Panc1 (cell line): ENCODE results near the gene ANO4.
"Not testable (repeated sequence)": the region's sequence is repeated elsewhere in the genome, so short reads cannot be mapped to it uniquely, and the experiment has no call there.

Experiments used
- CTCF ChIP-seq: fragments of 450-650 bp; IDR thresholded peaks from 2 replicates; pipeline ENCODE4 v1.5.1; 2017; ENCODE audit warnings: mild to moderate bottlenecking
- POLR2AphosphoS5 ChIP-seq: IDR thresholded peaks from 2 replicates; pipeline ENCODE4 v1.6.1; 2012; ENCODE audit warnings: mild to moderate bottlenecking, low read depth, low read length, moderate library complexity
- REST ChIP-seq, 2 experiments: IDR thresholded peaks; 2 replicates each; pipeline ENCODE4 v1.6.1; 2011 to 2012; ENCODE audit warnings: low read depth in 2 of 2, control low read depth in 1 of 2, low read length in 1 of 2, mild to moderate bottlenecking in 1 of 2, moderate library complexity in 1 of 2; ENCODE audit not compliant: insufficient read depth in 1 of 2
- SIN3A ChIP-seq: IDR thresholded peaks from 2 replicates; pipeline ENCODE4 v1.6.1; 2012; ENCODE audit warnings: low read depth, mild to moderate bottlenecking, low read length, moderate library complexity, borderline replicate concordance; ENCODE audit not compliant: insufficient read depth
- TCF7L2 ChIP-seq: IDR thresholded peaks from 2 replicates; pipeline ENCODE4 v1.6.1; 2011; ENCODE audit warnings: mild to moderate bottlenecking, low read depth, low read length, inconsistent platforms

- TF ChIP-seq CTCF; POLR2AphosphoS5; TCF7L2; SIN3A; REST (IDR thresholded peaks at IDR 0.05; ENCODE audit: insufficient read depth in 1 of 2, low read depth in 2 of 2, low read length in 1 of 2): not testable (repeated sequence)
These were observed 267.9 kb downstream of the ANO4 start for GRCh38 chr12:101062508-101062907.
